Thoracic aorta (tissue), 2 donors: ENCODE measurements around the gene FICD. TPM values are rescaled to one million over a fixed set of nuclear protein-coding genes. Genes with fewer than 3 reads are reported as not detected.
A peak's percentile ranks its signal among the peaks of the same experiment; 100 is the strongest.

Source experiments
- ATAC-seq: fragments of 150-250 bp; one replicate; pipeline ENCODE4 v1.8.0; 2017; ENCODE audit warnings: low read depth; ENCODE audit not compliant: insufficient number of reproducible peaks, low FRiP score
- DNase-seq: peaks from one replicate; pipeline ENCODE4 v3.0.0-alpha.2; 2020; ENCODE audit warnings: low spot score
- H3K27ac ChIP-seq, 2 donors: fragments of 200-600 bp; sonication (generic); 1 replicate in 1 of 2; 2 replicates in 1 of 2; pipeline ENCODE4 v1.5.1; 2016; ENCODE audit warnings: mild to moderate bottlenecking in 2 of 2, moderate library complexity in 2 of 2
- H3K27me3 ChIP-seq: fragments of 200-600 bp; sonication (generic); replicated peaks from 2 replicates; pipeline ENCODE4 v1.6.0; 2016; ENCODE audit warnings: mild to moderate bottlenecking; ENCODE audit not compliant: insufficient read depth
- H3K36me3 ChIP-seq: fragments of 200-600 bp; sonication (generic); one replicate; pipeline ENCODE4 v1.5.1; 2016
- H3K4me1 ChIP-seq, 2 donors: fragments of 200-600 bp; sonication (generic); 1 replicate in 1 of 2; 2 replicates in 1 of 2; pipeline versions ENCODE4 v1.5.1 to v1.6.0; 2016; ENCODE audit warnings: low read depth in 2 of 2, mild to moderate bottlenecking in 1 of 2; ENCODE audit not compliant: control insufficient read depth in 1 of 2
- H3K4me3 ChIP-seq: fragments of 200-600 bp; sonication (generic); 2 replicates; pipeline ENCODE4 v1.5.1; 2016; ENCODE audit warnings: mild to moderate bottlenecking
- H3K9me3 ChIP-seq: fragments of 200-600 bp; sonication (generic); 2 replicates; pipeline ENCODE4 v1.5.1; 2016
- total RNA-seq, 2 donors: library from RNA; depleted of rRNA; stranded (reverse); fragments of >200 nt; gene quantifications; one replicate each; pipeline versions ENCODE4 v1.1.0 to v1.2.3, GENCODE V29; 2016
- TF ChIP-seq, protein P1 (sequence below): fragments of 200-600 bp; sonication (generic); IDR thresholded peaks from one replicate; pipeline ENCODE4 v1.5.1; 2019; ENCODE audit warnings: antibody characterized with exemption

Gene FICD
- total RNA-seq, 2 donors from 2014 or later = 10.2 to 11.8 TPM

DNA sequence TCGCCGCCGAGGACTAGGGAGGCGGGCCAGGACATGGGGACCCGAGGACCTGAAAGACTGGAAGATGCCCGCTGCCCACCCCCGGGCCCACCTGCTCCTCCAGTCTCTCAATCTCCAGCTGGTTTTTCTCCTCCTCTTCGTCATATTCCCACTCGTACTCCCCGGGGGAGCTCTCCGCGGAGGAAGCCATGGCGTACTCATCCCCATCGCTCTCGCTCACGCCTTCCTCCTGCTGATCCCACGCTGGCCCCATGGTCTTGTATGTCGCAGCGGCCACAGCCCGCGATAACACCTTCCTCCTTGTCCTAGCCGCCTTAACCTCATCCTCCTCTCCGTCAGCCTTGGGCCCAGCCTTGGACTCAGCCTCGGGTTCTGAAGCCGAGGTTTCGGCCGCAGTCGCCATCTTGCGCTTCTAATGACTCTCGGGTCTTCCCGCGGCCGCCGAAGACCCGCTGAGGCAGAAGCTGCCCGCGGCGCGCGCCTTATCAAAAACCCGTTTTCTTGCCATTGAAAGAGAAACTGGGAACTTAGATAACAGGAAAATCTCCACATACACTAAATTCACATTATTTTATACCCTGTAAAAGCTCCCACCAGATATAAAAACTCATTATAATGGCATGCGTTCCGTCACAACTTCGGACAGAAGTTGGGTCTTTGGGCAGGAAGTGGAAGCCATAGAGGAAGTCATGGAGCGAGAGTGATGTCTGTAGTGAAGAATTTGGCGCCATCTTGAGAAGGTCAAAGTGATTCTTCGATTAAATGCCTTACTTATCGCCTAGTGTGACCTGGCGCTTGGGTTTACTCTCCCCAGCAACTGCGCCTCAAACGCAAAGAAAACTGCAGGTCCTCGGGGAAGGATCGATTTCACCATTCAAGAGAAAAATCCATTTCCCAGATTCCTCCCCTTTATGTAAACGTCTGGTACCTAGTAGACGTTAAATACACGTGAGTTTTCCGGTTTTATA, 46.0 kb downstream of the FICD start, which contains the start of gene SART3:
SART3 (minus strand) TSS at position 422 of the 968 bp plus-strand sequence; CDS start at position 403, 19 bp downstream.
- ATAC-seq = peak; percentile 47
- Histone ChIP-seq H3K36me3 (peaks cover 10% of the 10 kb centered on the region), H3K27me3 (no peaks in the 10 kb centered on the region), H3K27ac (peak within 1 kb of the TSS; percentile 87 to 89), H3K9me3 (no peaks in the 10 kb centered on the region), H3K4me3 (peak within 1 kb of the TSS; percentile 93), H3K4me1 (peaks cover 26 to 47% of the 10 kb centered on the region in 2 donors)
- TF ChIP-seq, protein P1, sequence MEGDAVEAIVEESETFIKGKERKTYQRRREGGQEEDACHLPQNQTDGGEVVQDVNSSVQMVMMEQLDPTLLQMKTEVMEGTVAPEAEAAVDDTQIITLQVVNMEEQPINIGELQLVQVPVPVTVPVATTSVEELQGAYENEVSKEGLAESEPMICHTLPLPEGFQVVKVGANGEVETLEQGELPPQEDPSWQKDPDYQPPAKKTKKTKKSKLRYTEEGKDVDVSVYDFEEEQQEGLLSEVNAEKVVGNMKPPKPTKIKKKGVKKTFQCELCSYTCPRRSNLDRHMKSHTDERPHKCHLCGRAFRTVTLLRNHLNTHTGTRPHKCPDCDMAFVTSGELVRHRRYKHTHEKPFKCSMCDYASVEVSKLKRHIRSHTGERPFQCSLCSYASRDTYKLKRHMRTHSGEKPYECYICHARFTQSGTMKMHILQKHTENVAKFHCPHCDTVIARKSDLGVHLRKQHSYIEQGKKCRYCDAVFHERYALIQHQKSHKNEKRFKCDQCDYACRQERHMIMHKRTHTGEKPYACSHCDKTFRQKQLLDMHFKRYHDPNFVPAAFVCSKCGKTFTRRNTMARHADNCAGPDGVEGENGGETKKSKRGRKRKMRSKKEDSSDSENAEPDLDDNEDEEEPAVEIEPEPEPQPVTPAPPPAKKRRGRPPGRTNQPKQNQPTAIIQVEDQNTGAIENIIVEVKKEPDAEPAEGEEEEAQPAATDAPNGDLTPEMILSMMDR = no peak
- DNase-seq = no peak

DNA sequence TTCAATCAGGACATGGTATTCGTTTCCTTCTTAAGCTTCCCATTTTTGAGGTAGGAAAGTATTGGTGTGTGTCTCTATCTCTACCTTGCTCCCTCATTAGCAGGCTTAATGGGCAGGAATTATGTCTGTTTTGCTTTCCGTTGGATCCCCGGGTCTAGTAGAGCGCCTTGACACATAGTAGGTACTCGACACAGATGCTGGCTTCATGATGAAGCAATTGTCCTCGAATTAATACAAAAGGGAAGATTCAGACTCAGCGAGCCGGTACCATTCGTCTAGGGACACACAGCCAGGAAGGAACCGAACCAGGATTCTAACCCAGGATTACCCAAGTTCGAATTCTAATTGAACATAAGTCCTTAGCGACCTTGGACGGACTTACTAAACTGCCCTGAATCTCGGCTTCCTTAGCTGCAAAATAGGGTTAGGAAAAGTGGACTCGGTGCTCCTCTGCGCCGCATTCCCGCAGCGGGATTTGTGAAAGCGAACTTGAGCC, 46.8 kb downstream of the FICD start:
- peak; percentile 0 for ATAC-seq
- Histone ChIP-seq H3K27ac (peak overlapping the region; percentile 87 to 89), H3K4me3 (peak overlapping the region; percentile 93), H3K27me3 (no peaks in the 10 kb centered on the region), H3K36me3 (peaks cover 17% of the 10 kb centered on the region), H3K9me3 (no peaks in the 10 kb centered on the region), H3K4me1 (peaks cover 25 to 52% of the 10 kb centered on the region in 2 donors)
- DNase-seq = no peak
- TF ChIP-seq, protein P1 = no peak

DNA sequence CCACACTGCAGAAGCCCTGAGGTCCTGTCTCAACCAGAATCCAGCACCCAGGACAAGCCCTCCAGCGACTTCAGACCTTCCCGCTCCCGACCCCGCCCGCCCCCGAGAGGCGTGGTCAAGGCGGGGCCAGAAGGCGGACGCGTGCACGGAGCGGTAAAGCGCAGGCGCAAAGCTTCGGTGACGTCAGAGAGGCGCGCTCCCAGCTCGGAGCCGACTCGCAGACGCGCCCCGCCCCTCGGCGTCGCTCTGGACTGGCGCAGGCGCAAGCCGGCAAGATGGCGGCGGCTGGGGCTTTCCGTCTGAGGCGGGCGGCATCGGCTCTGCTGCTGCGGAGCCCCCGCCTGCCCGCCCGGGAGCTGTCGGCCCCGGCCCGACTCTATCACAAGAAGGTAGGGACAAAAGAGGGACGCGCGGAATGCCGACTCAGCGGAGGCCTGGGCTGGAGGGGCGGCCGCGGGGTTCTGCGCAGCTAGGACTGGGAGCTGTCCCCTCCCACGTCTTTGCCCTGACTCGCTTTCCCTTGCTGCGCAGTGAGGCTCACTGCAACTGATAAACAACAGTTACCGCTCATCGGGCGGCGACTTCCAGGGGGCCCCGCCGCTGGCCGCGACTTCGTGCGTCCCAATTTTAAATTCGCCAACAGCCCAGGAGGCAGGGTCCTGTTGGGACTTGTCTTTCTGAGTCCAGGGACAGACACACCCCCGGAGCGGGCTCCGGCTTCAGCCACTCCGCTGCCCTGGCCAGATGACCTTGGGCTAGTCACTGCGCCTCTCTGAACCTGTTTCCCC, 47.5 kb downstream of the FICD start, which contains the start of gene ISCU:
ISCU (plus strand) TSS at position 249 of the 788 bp plus-strand sequence; CDS start at position 276, 27 bp downstream.
- no peaks in the 10 kb centered on the region for H3K9me3 ChIP-seq
- H3K4me1 ChIP-seq = peaks cover 25 to 47% of the 10 kb centered on the region in 2 donors
- ATAC-seq (peak; percentile 77), DNase-seq (peak; percentile 74)
- H3K4me3 ChIP-seq = peak within 1 kb of the TSS; percentile 93
- H3K27ac ChIP-seq = peak within 1 kb of the TSS; percentile 87 to 89
- TF ChIP-seq, protein P1 = no peak
- H3K36me3 ChIP-seq = peaks cover 21% of the 10 kb centered on the region
- H3K27me3 ChIP-seq = no peaks in the 10 kb centered on the region

DNA sequence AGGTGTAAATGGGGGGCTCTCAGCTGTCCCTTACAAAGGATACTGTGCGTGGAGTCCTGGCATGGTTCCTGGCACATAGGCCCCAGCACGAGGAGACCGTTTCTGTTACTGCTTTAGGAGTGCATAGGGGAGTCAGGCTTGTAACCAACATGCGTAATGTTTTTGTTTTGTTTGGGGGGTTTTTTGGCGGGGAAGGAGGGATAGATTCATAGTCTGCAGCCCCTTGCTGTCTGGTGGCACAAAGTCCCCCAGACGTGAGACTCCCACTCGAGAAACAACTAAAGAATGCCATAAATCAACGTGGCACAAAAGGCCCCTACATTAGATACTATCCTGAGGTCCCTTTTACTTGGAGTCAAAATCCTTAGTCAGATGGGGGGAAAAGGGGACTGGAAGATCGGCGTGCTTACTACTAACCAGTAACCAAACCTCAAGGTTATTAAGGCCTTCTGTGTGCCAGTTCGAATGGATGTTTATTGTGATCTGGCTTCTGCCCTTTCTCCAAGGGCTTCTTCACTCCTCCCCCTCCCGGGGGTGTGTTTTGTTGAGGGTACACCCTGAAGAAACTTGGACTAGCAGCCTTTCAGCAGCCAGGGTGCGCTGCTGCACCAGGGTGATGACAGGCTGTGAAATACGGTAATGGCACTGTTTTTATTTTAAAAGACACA, 48.2 kb downstream of the FICD start:
- ATAC-seq (no peak), DNase-seq (peak; percentile 39)
- Histone ChIP-seq H3K4me3 (peak overlapping the region; percentile 93), H3K36me3 (peaks cover 29% of the 10 kb centered on the region), H3K4me1 (peaks cover 25 to 40% of the 10 kb centered on the region in 2 donors), H3K27me3 (no peaks in the 10 kb centered on the region), H3K9me3 (no peaks in the 10 kb centered on the region), H3K27ac (peak overlapping the region; percentile 80 to 86)
- TF ChIP-seq, protein P1 = peak; percentile 56
